H1 (cell line): ENCODE measurements around the gene BRCA1.

Experiments used
- CBX5 ChIP-seq: fragments of 300-800, 300-1000 bp; sonication (generic); IDR thresholded peaks from 2 replicates; pipeline ENCODE4 v1.7.1; 2016; ENCODE audit warnings: antibody characterized with exemption, low read length, low read depth
- CHD2 ChIP-seq: IDR thresholded peaks from 2 replicates; pipeline ENCODE4 v1.6.1; 2012; ENCODE audit warnings: low read length, improper control_type of control experiment
- CREB1 ChIP-seq: IDR thresholded peaks from 2 replicates; pipeline ENCODE4 v1.6.1; 2012; ENCODE audit warnings: inconsistent platforms
- CTCF ChIP-seq, 3 experiments: IDR thresholded peaks; 1 replicate in 2 of 3; 2 replicates in 1 of 3; pipeline versions ENCODE4 v1.5.1 to v1.6.1; 2011; ENCODE audit warnings: low read length in 3 of 3, mild to moderate bottlenecking in 3 of 3, inconsistent platforms in 2 of 3, low read depth in 1 of 3, moderate library complexity in 1 of 3; ENCODE audit not compliant: insufficient read depth in 1 of 3; ENCODE audit errors: control extremely low read depth in 1 of 3
- EZH2 ChIP-seq: fragments of 200-600 bp; sonication (generic); IDR thresholded peaks from 2 replicates; pipeline ENCODE4 v1.7.1; 2012; ENCODE audit warnings: low read depth, mild to moderate bottlenecking, moderate library complexity, low read length, inconsistent platforms; ENCODE audit not compliant: severe bottlenecking
- FOSL1 ChIP-seq: IDR thresholded peaks from 2 replicates; pipeline ENCODE4 v1.6.1; 2011; ENCODE audit warnings: mild to moderate bottlenecking, low read depth, low read length, moderate library complexity; ENCODE audit not compliant: insufficient read depth
- HDAC6 ChIP-seq: IDR thresholded peaks from one replicate; pipeline ENCODE4 v1.7.1; 2012; ENCODE audit warnings: low read depth, mild to moderate bottlenecking, inconsistent platforms, low read length, moderate library complexity
- JUN ChIP-seq: IDR thresholded peaks from 2 replicates; pipeline ENCODE4 v1.6.1; 2011; ENCODE audit warnings: low read depth, mild to moderate bottlenecking, improper control_type of control experiment, low read length
- RAD21 ChIP-seq, 2 experiments: IDR thresholded peaks in 1 of 2; conservative IDR thresholded peaks in 1 of 2; 2 replicates each; pipeline ENCODE4 v1.6.1; 2011; ENCODE audit warnings: low read depth in 2 of 2, low read length in 2 of 2, improper control_type of control experiment in 1 of 2, inconsistent platforms in 1 of 2, mild to moderate bottlenecking in 1 of 2, moderate library complexity in 1 of 2
- SIX5 ChIP-seq: IDR thresholded peaks from 2 replicates; pipeline ENCODE4 v1.6.1; 2011; ENCODE audit warnings: mild to moderate bottlenecking, low read depth, low read length
- SUZ12 ChIP-seq: fragments of 200-600 bp; sonication (generic); IDR thresholded peaks from 2 replicates; pipeline ENCODE4 v1.6.1; 2012; ENCODE audit warnings: mild to moderate bottlenecking, inconsistent platforms, low read length, moderate library complexity, mixed read lengths

GRCh38 chr17:43074869-43075268, 50.3 kb downstream of the BRCA1 start:
- no peak for TF ChIP-seq CTCF (IDR thresholded peaks at IDR 0.05; ENCODE audit: control extremely low read depth in 1 of 3, insufficient read depth in 1 of 3, low read depth in 1 of 3, low read length in 3 of 3)
- TF ChIP-seq SIX5: no peak
- no peak for TF ChIP-seq HDAC6
- no peak for TF ChIP-seq EZH2
- TF ChIP-seq SUZ12: no peak
- TF ChIP-seq CREB1: no peak
- no peak for TF ChIP-seq JUN
- no peak for TF ChIP-seq RAD21 (IDR thresholded peaks at IDR 0.05 in 1 of 2, conservative IDR thresholded peaks at IDR 0.05 in 1 of 2; ENCODE audit: low read depth in 2 of 2, low read length in 2 of 2)
- TF ChIP-seq CBX5: no peak
- no peak for TF ChIP-seq CHD2
- TF ChIP-seq FOSL1: no peak
